ENCODE data around the gene APBA1. TPM values are rescaled to one million over a fixed set of nuclear protein-coding genes. Genes with fewer than 3 reads are reported as not detected.

APBA1 gene
- total and polyA plus RNA-seq, 2 of the 4 experiments (the other 2 are of a cell fraction), result 3.8 to 5.1 TPM

DNA sequence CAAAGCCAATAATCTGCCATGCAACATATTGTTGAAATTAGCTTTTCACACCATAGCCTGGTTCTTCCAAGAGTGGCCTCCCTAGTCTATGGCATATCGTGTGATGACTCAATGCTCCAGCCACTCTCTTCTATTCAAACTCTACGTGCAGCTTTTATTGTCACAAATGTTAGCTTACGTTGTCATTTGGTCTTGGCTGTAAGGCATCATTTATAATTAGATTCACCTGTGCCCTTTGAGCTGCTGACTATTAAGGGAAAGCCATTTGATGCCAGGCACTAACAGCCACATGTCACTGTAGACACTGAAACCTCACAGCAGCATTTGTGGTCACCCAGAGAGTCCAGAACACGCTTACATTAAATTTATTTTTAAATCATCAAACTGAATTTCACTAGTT, 66.8 kb downstream of the APBA1 start:
- ATAC-seq (ENCODE audit: low read depth), result no peak
- no peak overlapping the region for H2BK5ac ChIP-seq (ENCODE audit: low read depth, low read length, poor library complexity, severe bottlenecking)
- no peak overlapping the region for H3K4ac ChIP-seq (ENCODE audit: low read depth, low read length)
- H3K36me3 ChIP-seq (ENCODE audit: control insufficient read depth, insufficient read depth, low read length), result no peaks in the 10 kb centered on the region
- in situ Hi-C loops (cut with MboI; ENCODE audit: low sequenced_read_pairs) (no loop called here), intact Hi-C loops (cut with micrococcal nuclease) (loop anchor here (5.0 kb wide), 1 partner anchor 138 kb away; no protein-coding TSS in a partner anchor), dilution Hi-C loops (cut with HindIII; ENCODE audit: low sequenced_read_pairs, unreplicated experiment) (no loop called here)
- no peak overlapping the region for H3K23ac ChIP-seq (ENCODE audit: low read depth, low read length)
- H3K27me3 ChIP-seq (ENCODE audit: control insufficient read depth, insufficient read depth, low read length), result no peaks in the 10 kb centered on the region
- no peaks in the 10 kb centered on the region for H4K20me1 ChIP-seq (ENCODE audit: insufficient read depth, low read length)
- no peak for DNase-seq
- ChIA-PET CTCF (no interaction called here), POLR2A (ENCODE audit: unreplicated experiment) (no interaction called here)
- no peak overlapping the region for H4K91ac ChIP-seq (ENCODE audit: insufficient read depth, low read depth, low read length)
- no peak overlapping the region for H4K5ac ChIP-seq (ENCODE audit: low read depth, low read length)
- H2BK15ac ChIP-seq (ENCODE audit: low read depth, low read length), result no peak overlapping the region
- H3K9me1 ChIP-seq (ENCODE audit: insufficient read depth, low read length), result peaks cover 9% of the 10 kb centered on the region
- peaks cover 3 to 8% of the 10 kb centered on the region in 2 experiments; a peak in 2 of 4 replicates for H3K79me1 ChIP-seq (ENCODE audit: low read depth in 1 of 2, low read length in 2 of 2)
- no peak overlapping the region for H3K27ac ChIP-seq (ENCODE audit: insufficient read depth, low read length)
- no peak overlapping the region for H2BK120ac ChIP-seq (ENCODE audit: low read depth, low read length)
- no peak overlapping the region for H2AK9ac ChIP-seq (replicated peaks; ENCODE audit: low read depth, low read length, poor library complexity)
- no peak overlapping the region for H3K4me3 ChIP-seq (ENCODE audit: insufficient read depth, low read depth, low read length)
- no CpG with 5 or more reads among the region's 4 CpGs for WGBS, 2 experiments (ENCODE audit: extremely low coverage in 2 of 2, insufficient read length in 1 of 2)
- no peak overlapping the region for H2BK20ac ChIP-seq (ENCODE audit: low read depth, low read length)
- H2AFZ ChIP-seq (replicated peaks; ENCODE audit: low read length, poor library complexity), result no peak overlapping the region
- no peak overlapping the region for H2AK5ac ChIP-seq (ENCODE audit: low read depth, low read length)
- H3K9me3 ChIP-seq (ENCODE audit: control insufficient read depth, insufficient read depth, low read length), result no peaks in the 10 kb centered on the region
- TF ChIP-seq MAFK (IDR thresholded peaks at IDR 0.05; ENCODE audit: low read depth, low read length), result no peak
- TF ChIP-seq MXI1 (IDR thresholded peaks at IDR 0.05; ENCODE audit: borderline replicate concordance, low read depth, low read length), result no peak
- TF ChIP-seq, protein P1, sequence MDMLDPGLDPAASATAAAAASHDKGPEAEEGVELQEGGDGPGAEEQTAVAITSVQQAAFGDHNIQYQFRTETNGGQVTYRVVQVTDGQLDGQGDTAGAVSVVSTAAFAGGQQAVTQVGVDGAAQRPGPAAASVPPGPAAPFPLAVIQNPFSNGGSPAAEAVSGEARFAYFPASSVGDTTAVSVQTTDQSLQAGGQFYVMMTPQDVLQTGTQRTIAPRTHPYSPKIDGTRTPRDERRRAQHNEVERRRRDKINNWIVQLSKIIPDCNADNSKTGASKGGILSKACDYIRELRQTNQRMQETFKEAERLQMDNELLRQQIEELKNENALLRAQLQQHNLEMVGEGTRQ (IDR thresholded peaks at IDR 0.05; ENCODE audit: low read depth, low read length), result no peak
- TF ChIP-seq, protein P2, sequence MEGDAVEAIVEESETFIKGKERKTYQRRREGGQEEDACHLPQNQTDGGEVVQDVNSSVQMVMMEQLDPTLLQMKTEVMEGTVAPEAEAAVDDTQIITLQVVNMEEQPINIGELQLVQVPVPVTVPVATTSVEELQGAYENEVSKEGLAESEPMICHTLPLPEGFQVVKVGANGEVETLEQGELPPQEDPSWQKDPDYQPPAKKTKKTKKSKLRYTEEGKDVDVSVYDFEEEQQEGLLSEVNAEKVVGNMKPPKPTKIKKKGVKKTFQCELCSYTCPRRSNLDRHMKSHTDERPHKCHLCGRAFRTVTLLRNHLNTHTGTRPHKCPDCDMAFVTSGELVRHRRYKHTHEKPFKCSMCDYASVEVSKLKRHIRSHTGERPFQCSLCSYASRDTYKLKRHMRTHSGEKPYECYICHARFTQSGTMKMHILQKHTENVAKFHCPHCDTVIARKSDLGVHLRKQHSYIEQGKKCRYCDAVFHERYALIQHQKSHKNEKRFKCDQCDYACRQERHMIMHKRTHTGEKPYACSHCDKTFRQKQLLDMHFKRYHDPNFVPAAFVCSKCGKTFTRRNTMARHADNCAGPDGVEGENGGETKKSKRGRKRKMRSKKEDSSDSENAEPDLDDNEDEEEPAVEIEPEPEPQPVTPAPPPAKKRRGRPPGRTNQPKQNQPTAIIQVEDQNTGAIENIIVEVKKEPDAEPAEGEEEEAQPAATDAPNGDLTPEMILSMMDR (conservative IDR thresholded peaks at IDR 0.05; ENCODE audit: low read depth, low read length), result no peak
- H3K4me1 ChIP-seq (ENCODE audit: control insufficient read depth, insufficient read depth, low read length), result no peaks in the 10 kb centered on the region
- no peak overlapping the region for H3K18ac ChIP-seq (ENCODE audit: low read depth, low read length)
- no peak overlapping the region for H3K14ac ChIP-seq (replicated peaks; ENCODE audit: low read depth, low read length)
- H3K56ac ChIP-seq (ENCODE audit: extremely low read depth, insufficient read depth, low read length), result no peak overlapping the region
- no peak overlapping the region for H3K9ac ChIP-seq (ENCODE audit: low read depth, low read length)
- H3K4me2 ChIP-seq (ENCODE audit: low read depth, low read length), result no peak overlapping the region
- BruUV-seq (replicated peaks), result no TSS peak
- H4K8ac ChIP-seq (ENCODE audit: low read depth in 2 of 2, low read length in 2 of 2), result no peak overlapping the region

All from IMR-90 (cell line).